GM18526 (cell line): Measurements from ENCODE around the gene PRKG1.

ENCODE experiments used
- POLR2A ChIP-seq: IDR thresholded peaks from 3 replicates; pipeline ENCODE4 v1.6.1; 2011; ENCODE audit not compliant: insufficient read length; ENCODE audit errors: extremely low read depth

The PRKG1 gene

GRCh38 chr10:51313251-51313650, 239.0 kb downstream of the PRKG1 start:
- TF ChIP-seq POLR2A: no peak

DNA sequence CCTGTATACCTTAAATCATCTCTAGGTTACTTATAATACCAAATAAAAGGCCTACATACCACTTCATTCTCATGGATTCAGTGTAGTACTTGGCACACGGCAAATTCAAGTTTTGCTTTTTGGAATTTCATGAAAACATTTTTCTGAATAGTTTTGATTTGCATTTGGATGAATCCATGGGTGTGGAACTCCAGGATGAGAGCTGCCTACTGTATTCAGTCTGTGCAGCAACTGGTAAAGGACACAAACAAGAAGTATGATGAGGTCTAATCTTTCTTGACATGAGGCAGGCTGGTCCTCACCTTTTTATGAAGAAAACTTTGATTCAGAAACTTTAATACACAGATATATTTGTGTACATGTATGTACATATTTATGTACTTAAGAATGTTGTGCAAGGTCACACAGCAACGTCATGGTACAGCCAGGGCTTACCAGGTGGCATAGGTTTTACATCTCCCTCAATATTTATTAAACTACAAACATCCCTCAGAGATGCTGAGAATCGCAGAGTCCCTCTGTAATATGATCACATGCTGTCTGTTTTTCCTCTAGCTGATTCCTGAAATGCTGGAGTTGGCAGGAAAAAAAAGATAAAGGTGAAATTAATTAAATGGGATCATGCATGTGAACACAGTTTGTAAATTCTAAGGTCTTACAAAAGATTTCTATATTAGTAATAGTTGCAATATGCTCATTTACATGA, 239.6 kb downstream of the PRKG1 start:
- TF ChIP-seq POLR2A: no peak

GRCh38 chr10:51314481-51314880, 240.2 kb downstream of the PRKG1 start:
- no peak for TF ChIP-seq POLR2A

DNA sequence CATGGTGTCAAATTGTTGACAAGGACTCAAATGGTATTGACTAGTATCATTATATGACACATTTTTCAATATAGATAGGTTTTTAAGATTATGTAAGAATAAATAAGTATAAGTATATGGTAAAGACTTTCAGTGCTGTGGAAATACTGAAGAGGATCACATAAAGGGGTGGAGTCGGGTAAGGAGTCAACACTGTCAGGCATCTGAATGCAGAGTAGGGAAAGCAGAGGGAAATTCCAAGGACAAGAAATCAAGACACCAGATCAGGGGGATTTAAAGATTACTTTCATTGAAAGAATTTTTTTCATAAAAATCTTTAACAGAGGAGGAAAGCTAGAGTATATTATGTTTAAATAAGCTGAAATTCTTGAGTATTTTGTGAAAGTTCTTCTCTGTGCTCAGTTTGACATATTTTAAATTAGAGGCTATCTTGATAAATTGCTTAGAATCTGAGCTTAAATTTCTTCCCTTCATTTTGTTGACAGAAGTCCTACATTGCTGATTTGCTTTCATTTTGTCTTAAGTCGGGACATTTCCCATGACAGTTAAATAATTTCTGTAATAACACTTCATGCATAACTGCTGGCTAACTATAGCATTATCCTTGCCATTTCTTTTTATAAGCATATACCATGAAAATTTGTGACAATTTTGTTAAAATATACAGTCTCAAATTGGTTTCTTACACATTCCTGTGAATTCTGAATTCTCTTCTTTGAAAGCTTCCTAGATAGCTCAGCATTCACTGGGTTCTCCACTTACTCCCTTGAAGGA, 244.3 kb downstream of the PRKG1 start:
- no peak for TF ChIP-seq POLR2A

- TF ChIP-seq POLR2A: no peak
These were observed 244.8 kb downstream of the PRKG1 start for GRCh38 chr10:51319173-51319435.

DNA sequence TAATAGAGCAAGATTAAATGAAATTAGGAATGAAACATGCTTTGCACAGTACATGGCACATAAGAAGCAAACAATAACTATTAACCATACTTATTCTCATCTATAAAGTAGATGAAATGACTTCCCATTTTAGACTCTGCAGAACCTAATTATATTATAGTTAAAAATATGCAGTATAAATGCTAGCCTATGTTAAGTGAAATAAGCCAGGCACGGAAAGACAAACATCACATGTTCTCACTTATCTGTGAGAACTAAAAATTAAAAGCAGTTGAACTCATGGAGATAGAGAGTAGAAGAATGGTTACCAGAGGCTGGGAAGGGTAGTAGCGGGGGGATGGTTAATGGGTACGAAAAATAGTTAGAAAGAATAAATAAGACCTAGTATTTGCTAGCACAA, 247.0 kb downstream of the PRKG1 start:
- TF ChIP-seq POLR2A: no peak

GRCh38 chr10:51321980-51322379, 247.7 kb downstream of the PRKG1 start:
- TF ChIP-seq POLR2A: no peak

- TF ChIP-seq POLR2A: no peak
These were observed 251.4 kb downstream of the PRKG1 start for GRCh38 chr10:51325649-51326048.

GRCh38 chr10:51326174-51326573, 251.9 kb downstream of the PRKG1 start:
- no peak for TF ChIP-seq POLR2A

- no peak for TF ChIP-seq POLR2A
These were observed 253.1 kb downstream of the PRKG1 start for GRCh38 chr10:51327432-51327831.

- no peak for TF ChIP-seq POLR2A
These were observed 266.1 kb downstream of the PRKG1 start for GRCh38 chr10:51340366-51340765.

- TF ChIP-seq POLR2A: no peak
These were observed 266.7 kb downstream of the PRKG1 start for GRCh38 chr10:51340845-51341610.

GRCh38 chr10:51342381-51342780, 268.1 kb downstream of the PRKG1 start:
- no peak for TF ChIP-seq POLR2A

DNA sequence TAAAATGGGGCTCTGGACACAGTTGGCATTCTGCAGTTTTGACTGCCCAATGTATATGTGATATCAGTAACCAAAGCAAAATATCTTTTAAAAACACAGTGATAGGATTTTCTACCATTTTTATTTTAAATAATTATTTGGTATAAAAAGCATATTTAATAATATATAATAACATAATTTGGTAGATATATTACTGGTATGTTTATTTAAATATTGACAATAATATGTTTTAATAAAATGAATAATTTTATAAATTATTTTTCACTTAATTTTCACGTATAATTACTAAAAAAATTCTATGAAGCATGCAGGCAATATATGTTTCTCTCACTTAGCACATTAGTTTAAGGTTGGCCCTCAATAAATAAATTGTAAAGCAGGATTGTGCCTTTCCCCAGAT, 269.1 kb downstream of the PRKG1 start:
- TF ChIP-seq POLR2A: no peak

GRCh38 chr10:51344371-51344770, 270.1 kb downstream of the PRKG1 start:
- TF ChIP-seq POLR2A: no peak

DNA sequence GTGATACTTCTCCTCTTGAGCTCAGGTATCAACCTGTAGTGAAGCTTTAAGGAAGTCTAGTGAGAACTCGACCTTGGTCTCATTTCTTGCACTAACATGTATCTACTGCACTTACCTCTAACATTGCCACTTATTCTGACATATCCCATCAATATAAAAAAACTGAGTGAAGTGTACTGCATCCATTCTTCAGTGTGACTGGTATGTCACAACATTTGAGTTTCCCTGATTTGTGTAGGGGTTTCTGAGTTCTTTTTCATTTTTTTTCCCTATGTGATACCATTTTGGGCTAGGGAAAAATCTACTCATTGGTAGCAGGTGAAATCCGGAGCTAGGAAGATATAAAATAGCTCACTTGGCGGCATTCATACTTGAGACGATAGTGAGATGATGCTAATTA, 274.3 kb downstream of the PRKG1 start:
- TF ChIP-seq POLR2A: no peak
